ENCODE results near the gene MFNG. TPM values are rescaled to one million over a fixed set of nuclear protein-coding genes. Genes with fewer than 3 reads are reported as not detected.

Gene MFNG
- total RNA-seq, 2 experiments from 2014 or later = 101 to 106 TPM

DNA sequence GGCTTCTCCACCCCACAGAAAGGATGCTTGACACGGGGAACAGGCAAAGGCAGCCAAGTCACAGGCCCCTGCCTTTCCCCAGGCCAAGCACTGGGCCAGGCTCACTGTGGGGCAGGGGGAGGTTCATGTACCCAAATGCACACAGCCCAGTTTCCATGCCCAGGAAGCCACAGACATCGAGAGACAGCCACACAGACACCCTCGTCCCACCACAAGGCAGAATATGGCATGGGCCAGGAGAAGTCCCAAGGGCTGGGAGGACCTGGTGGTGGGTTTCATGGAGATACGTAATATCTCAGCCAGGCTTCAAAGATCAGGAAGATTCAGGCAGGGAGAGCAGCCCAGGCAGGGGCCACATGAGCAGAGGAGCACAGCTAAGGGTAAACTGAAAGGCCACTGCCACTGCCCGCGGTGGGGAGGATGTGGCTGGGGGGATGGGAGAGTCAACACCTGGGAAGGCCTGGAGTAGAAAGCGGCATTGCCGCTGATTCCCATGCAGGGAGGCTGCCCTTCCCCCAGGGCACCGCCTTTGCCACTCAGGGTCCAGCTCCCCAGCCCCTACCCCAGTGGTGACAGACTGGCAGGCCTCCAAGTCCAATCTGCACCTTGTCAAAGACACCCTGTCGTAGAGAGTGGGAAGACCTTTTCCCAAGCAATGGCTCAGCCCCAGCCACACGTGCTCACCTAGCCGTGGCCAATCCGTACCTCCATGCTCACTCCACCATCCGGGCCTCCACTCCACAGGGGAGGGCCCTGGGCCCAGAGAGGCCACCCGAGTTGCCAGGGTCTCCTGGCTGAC is 2.4 kb upstream of the MFNG start:
- H3K27ac Mint-ChIP-seq = peak overlapping the region; percentile 59
- H3K4me3 Mint-ChIP-seq = no peak overlapping the region
- no peaks in the 10 kb centered on the region for H3K27me3 Mint-ChIP-seq
- intact Hi-C loops (cut with micrococcal nuclease) = no loop called here
- ChIA-PET POLR2A (no interaction called here), CTCF (interaction anchor here (0.7 to 5.3 kb wide), 3 partner anchors 10 to 104 kb away, joined by 3 to 23 read pairs (median 5); no protein-coding TSS in a partner anchor)
- peaks cover 49% of the 10 kb centered on the region for H3K4me1 Mint-ChIP-seq (ENCODE audit: low read depth)
- peaks cover 7% of the 10 kb centered on the region for H3K36me3 Mint-ChIP-seq
- no peaks in the 10 kb centered on the region for H3K9me3 Mint-ChIP-seq
- DNase-seq = peak; percentile 16

DNA sequence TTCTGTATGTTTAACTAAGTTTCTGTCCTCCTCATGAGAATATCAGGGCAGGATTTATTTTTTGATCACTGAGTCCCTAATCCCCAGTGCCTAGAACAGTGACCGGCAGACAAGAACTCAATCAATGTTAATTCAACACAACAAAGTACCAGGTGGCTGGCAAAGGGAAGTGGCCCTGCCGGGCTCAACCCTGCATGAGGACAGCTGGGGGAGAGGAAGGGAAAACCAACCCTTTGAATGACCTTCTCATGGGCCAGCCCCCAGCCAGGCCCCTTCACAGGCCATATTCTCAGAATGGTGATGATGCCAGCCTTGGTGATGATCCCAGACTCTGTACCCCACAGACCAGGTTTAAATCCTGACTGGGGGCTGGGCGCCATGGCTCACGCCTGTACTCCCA is 1.4 kb upstream of the MFNG start:
- peaks cover 12% of the 10 kb centered on the region for H3K36me3 Mint-ChIP-seq
- DNase-seq = no peak
- H3K4me3 Mint-ChIP-seq = peak overlapping the region; percentile 89
- no peaks in the 10 kb centered on the region for H3K27me3 Mint-ChIP-seq
- no peaks in the 10 kb centered on the region for H3K9me3 Mint-ChIP-seq
- CTCF ChIA-PET = interaction anchor here (0.7 to 4.0 kb wide), 4 partner anchors 15 to 105 kb away, joined by 3 to 24 read pairs (median 14); no protein-coding TSS in a partner anchor
- intact Hi-C loops (cut with micrococcal nuclease) = no loop called here
- H3K4me1 Mint-ChIP-seq (ENCODE audit: low read depth) = peaks cover 52% of the 10 kb centered on the region
- H3K27ac Mint-ChIP-seq = peak overlapping the region; percentile 84
- POLR2A ChIA-PET = interaction anchor here (1.3 kb wide), 1 partner anchor 10 kb away, joined by 3 read pairs; no protein-coding TSS in a partner anchor

DNA sequence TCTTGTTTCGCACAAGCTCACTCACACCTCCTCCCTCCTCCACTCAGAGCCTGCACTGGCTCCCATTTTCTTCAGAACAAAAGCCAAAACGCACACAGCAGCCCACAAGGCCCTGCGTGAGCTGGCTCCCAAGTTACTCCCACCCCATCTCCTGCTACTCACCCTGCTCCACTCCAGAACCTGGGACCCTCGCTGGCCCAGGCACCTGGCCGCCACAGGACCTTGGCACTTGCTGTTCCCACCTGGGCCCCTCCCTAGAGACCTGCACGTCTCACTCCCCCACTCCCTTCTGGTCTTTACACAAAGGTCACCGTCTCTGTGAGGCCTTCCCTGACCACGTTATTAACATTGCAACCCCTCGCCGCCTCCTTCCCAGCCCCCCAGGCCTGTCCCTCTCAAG is 945 bp upstream of the MFNG start:
- Mint-ChIP-seq H3K27ac (peak overlapping the region; percentile 84), H3K4me1 (ENCODE audit: low read depth) (peaks cover 57% of the 10 kb centered on the region)

DNA sequence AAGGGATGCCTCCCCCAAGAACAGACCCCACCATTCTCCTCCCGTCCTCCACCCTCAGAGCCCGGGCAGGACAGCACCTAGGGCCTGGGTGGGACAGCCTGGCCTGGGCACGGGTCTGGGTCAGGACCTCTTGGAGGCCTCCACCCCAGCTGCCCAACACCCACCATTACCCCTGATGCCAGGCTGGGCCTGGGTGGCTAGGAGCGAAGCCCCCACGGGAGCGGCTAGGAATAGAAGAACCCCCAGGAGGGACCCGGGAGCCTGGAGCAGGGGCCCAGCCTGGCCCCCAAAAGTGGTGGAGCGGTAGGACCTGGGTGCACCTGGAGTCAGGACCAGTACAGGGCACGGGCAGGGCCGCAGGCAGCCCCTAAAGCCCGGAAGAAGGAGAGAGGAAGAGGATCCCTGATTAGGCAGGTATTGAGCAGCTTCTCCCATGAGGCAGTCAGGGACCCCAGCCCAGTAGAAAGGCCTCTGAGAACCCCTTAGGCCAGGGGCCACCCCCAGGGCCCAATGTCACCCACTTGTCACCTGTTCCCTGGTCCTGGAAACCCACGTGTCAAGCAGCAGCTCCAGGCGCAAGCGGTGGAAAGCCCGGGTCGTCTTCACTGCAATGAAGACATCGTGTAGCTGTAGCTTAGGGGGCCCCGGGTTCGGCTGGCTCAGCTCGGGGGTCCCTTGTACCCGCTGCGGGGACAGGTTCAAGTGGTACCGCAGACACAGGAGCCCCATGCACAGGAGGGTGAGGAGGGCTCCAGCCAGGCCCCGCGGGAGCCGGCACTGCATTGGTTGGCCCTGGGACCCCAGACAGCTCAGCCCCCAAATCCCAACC is 575 bp downstream of the MFNG start:
- Mint-ChIP-seq H3K27ac (peak overlapping the region; percentile 92), H3K36me3 (peaks cover 19% of the 10 kb centered on the region), H3K27me3 (no peaks in the 10 kb centered on the region), H3K4me1 (ENCODE audit: low read depth) (peaks cover 64% of the 10 kb centered on the region), H3K9me3 (no peaks in the 10 kb centered on the region), H3K4me3 (peak overlapping the region; percentile 89)
- intact Hi-C loops (cut with micrococcal nuclease) = loop anchor here (2.0 kb wide), 1 partner anchor 81 kb away; no protein-coding TSS in a partner anchor
- peak; percentile 32 for DNase-seq
- POLR2A ChIA-PET = interaction anchor here (0.7 to 3.2 kb wide), 5 partner anchors 13 to 266 kb away, joined by 3 to 13 read pairs (median 3); no protein-coding TSS in a partner anchor
- CTCF ChIA-PET = interaction anchor here (0.8 to 4.0 kb wide), 11 partner anchors 12 to 286 kb away, joined by 3 to 24 read pairs (median 7); partner anchors contain the start of gene GGA1

More for the DNA sequence above, 945 bp upstream of the MFNG start:
- Mint-ChIP-seq H3K9me3 (no peaks in the 10 kb centered on the region), H3K27me3 (no peaks in the 10 kb centered on the region), H3K4me3 (peak overlapping the region; percentile 89), H3K36me3 (peaks cover 14% of the 10 kb centered on the region)
- no peak for DNase-seq
- intact Hi-C loops (cut with micrococcal nuclease) = no loop called here
- ChIA-PET CTCF (interaction anchor here (0.7 to 4.0 kb wide), 9 partner anchors 10 to 288 kb away, joined by 3 to 24 read pairs (median 7); no protein-coding TSS in a partner anchor), POLR2A (interaction anchor here (1.3 kb wide), 1 partner anchor 11 kb away, joined by 3 read pairs; no protein-coding TSS in a partner anchor)

DNA sequence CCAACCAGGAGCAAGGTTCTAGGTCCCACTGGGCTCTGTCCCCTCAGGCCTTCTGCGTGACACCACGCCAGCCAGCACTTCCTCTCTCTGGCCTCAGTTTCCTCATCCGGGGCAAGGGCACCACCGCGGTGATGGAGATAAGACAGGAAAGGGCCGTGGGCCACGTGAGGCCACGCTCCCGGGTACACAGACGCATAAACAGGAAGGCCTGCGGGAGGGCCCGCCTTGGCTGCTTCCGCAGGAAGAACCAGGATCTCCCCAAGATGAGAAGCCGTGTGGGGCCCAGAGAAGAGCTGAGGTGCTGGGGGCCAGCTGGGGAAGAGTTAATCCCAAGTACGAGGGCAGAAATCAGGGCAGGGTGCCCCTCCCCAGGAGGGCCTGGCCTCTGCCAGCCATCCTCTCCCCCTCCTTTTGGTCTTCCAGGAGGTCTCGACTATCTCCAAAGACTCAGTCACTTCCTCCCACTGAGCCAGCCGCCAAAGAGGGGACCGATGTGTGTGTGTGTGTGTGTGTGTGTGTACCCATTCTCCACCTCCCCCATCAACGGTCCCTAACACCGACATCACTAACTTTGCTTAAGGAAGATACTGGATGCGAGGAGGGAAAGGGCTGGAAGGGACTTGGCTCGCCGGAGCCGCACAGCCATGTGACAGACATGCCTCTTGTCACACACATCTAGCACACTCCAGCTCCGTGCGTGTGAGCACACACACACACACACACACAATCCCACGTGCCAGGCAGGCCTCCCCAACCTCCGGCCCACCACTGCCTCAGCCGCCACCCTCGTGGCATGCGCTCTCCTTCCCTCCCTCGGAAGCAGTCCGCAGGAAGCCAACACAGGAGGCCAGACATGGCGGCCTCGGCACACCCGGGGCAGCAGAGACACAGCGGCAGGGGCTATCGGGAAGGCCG is 1.4 kb downstream of the MFNG start:
- H3K27ac Mint-ChIP-seq = peak overlapping the region; percentile 92
- no peaks in the 10 kb centered on the region for H3K27me3 Mint-ChIP-seq
- H3K4me3 Mint-ChIP-seq = peak overlapping the region; percentile 89
- POLR2A ChIA-PET = interaction anchor here (0.6 to 3.2 kb wide), 6 partner anchors 13 to 265 kb away, joined by 3 to 13 read pairs (median 3); no protein-coding TSS in a partner anchor
- DNase-seq = peak; percentile 91
- peaks cover 19% of the 10 kb centered on the region for H3K36me3 Mint-ChIP-seq
- CTCF ChIA-PET = interaction anchor here (0.8 to 4.0 kb wide), 6 partner anchors 13 to 169 kb away, joined by 3 to 24 read pairs (median 16); no protein-coding TSS in a partner anchor
- intact Hi-C loops (cut with micrococcal nuclease) = loop anchor here (2.0 kb wide), 1 partner anchor 82 kb away; no protein-coding TSS in a partner anchor
- H3K9me3 Mint-ChIP-seq = no peaks in the 10 kb centered on the region
- H3K4me1 Mint-ChIP-seq (ENCODE audit: low read depth) = peaks cover 61% of the 10 kb centered on the region

DNA sequence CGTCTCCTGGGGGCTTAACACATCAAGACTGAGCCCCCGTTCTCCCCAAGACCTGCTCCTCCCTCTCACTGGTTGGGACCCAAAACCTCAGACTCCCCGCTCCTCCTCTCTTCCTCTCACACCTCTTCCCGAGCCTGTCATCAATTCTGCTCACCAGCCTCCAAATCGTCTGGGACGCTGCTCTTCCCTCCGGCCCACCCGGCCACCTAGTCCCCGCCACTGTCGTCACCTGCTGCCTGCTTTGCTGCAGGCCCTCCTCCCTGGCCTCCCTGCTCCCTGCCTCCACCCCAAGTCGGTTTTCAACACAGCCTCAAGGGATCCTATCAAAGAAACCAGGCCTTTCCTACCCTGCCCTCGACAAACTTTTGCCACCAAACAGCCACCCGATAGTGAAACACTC is 3.1 kb downstream of the MFNG start:
- CTCF ChIA-PET = interaction anchor here (0.6 to 1.8 kb wide), 4 partner anchors 10 to 101 kb away, joined by 3 to 7 read pairs (median 4); no protein-coding TSS in a partner anchor
- intact Hi-C loops (cut with micrococcal nuclease) = no loop called here
- Mint-ChIP-seq H3K4me1 (ENCODE audit: low read depth) (peaks cover 49% of the 10 kb centered on the region), H3K27ac (peak overlapping the region; percentile 92), H3K4me3 (peak overlapping the region; percentile 89), H3K36me3 (peaks cover 23% of the 10 kb centered on the region), H3K9me3 (no peaks in the 10 kb centered on the region), H3K27me3 (no peaks in the 10 kb centered on the region)
- DNase-seq = no peak
- POLR2A ChIA-PET = interaction anchor here (1.3 kb wide), 1 partner anchor 11 kb away, joined by 3 read pairs; no protein-coding TSS in a partner anchor

DNA sequence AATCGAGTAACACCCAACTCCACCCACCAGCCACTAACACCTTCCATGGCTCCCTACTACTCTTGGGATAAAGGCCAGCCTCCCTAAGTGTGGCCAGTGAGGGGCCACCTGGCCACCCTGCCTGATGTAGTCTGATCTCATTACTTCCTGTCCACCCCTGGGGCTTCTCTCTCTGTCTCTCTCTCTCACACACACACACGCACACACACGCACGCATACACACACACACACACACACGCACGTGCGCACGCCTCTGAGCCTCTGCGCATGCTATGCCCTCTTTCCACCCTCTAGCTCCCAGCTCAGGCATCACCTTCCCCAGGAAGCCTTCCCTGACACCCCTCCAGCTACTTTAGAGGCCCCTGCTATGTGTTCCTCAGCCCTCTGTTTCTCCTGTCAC is 3.9 kb downstream of the MFNG start:
- Mint-ChIP-seq H3K27ac (peak overlapping the region; percentile 92), H3K27me3 (no peaks in the 10 kb centered on the region), H3K4me3 (peak overlapping the region; percentile 89), H3K4me1 (ENCODE audit: low read depth) (peaks cover 41% of the 10 kb centered on the region), H3K36me3 (peaks cover 28% of the 10 kb centered on the region), H3K9me3 (no peaks in the 10 kb centered on the region)
- ChIA-PET CTCF (interaction anchor here (1.2 to 2.0 kb wide), 4 partner anchors 9 to 110 kb away, joined by 3 to 7 read pairs (median 6); no protein-coding TSS in a partner anchor), POLR2A (interaction anchor here (0.7 kb wide), 1 partner anchor 11 kb away, joined by 3 read pairs; no protein-coding TSS in a partner anchor)
- intact Hi-C loops (cut with micrococcal nuclease) = no loop called here
- DNase-seq = no peak

DNA sequence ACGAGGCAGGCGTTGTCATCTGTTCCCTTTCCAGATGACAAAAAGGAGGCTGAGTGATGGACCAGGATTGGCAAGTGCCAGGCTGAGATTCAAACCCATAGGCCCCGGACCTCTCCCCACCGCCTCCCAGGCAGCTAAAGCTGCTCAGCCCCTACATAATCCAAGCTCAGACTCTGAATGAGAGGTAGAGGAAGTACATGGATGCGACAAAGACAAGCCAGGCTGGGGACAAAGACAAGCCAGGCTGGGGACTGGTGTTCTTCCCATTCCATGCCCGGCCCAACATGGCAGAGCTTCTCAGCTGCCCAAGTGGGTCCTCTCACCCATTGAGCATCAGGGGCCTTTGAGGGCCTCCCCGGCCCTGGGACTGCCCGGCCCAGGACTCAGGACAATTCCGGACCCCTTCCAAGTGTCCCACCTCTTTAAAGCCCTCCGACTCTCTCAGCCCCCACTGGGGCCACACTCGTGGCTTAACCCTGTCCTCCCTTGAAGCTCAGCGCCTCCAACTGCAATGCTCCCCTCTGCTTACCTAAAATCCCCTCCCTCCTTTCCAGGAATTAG is 4.8 kb downstream of the MFNG start:
- H3K4me1 Mint-ChIP-seq (ENCODE audit: low read depth) = peaks cover 32% of the 10 kb centered on the region
- no peaks in the 10 kb centered on the region for H3K9me3 Mint-ChIP-seq
- ChIA-PET CTCF (interaction anchor here (1.8 to 2.0 kb wide), 2 partner anchors 9 to 111 kb away, joined by 5 to 7 read pairs; no protein-coding TSS in a partner anchor), POLR2A (no interaction called here)
- intact Hi-C loops (cut with micrococcal nuclease) = no loop called here
- DNase-seq = no peak
- H3K27me3 Mint-ChIP-seq = no peaks in the 10 kb centered on the region
- H3K27ac Mint-ChIP-seq = peak overlapping the region; percentile 7
- no peak overlapping the region for H3K4me3 Mint-ChIP-seq
- H3K36me3 Mint-ChIP-seq = peaks cover 33% of the 10 kb centered on the region

DNA sequence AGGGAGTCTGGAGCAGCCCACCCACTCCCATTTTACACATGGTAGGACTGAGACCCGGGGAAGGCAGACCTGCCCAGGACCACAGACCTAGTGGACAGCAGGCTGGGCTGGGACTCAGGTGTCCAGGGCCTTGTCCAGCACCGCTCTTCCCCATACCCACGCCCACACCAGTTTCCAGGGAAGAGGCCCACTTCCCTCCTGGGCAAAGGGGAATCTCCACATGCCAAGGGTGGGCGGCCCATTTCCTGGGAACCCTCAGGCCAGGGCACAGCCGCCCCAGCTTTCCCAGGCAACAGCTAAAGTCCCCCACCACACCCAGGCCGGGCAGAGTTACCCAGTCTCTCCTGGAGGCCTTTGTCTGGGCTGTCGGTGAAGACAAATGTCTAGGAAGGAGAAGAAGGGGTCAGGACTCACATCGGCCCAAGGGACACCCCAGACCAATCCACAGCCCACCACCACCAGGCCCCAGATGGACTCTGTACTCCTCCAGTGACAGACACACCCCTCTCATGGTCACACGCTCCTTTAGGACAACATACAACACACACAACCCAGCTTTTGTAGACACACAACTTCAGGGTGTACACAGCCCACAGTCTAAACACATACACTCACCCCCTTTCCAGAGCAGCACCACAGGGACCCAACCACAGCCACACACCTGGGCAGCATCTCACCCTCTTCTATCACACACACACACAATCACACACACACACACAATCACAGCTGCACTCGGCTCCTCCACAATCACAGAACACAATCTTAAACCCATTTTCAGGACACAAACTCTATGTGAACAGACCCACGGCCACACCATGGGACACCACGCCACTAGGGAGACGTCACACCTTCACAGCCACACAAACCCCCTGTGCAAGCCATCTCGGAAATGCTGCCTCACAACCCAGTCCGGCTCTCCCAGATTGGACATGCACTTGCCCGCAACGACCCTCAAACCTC is 5.5 kb downstream of the MFNG start:
- Mint-ChIP-seq H3K4me3 (no peak overlapping the region), H3K36me3 (peaks cover 39% of the 10 kb centered on the region), H3K27ac (peak overlapping the region; percentile 2), H3K27me3 (no peaks in the 10 kb centered on the region), H3K9me3 (no peaks in the 10 kb centered on the region), H3K4me1 (ENCODE audit: low read depth) (peaks cover 31% of the 10 kb centered on the region)
- no peak for DNase-seq
- intact Hi-C loops (cut with micrococcal nuclease) = no loop called here
- ChIA-PET POLR2A (no interaction called here), CTCF (interaction anchor here (1.8 to 2.0 kb wide), 2 partner anchors 8 to 112 kb away, joined by 5 to 7 read pairs; no protein-coding TSS in a partner anchor)

DNA sequence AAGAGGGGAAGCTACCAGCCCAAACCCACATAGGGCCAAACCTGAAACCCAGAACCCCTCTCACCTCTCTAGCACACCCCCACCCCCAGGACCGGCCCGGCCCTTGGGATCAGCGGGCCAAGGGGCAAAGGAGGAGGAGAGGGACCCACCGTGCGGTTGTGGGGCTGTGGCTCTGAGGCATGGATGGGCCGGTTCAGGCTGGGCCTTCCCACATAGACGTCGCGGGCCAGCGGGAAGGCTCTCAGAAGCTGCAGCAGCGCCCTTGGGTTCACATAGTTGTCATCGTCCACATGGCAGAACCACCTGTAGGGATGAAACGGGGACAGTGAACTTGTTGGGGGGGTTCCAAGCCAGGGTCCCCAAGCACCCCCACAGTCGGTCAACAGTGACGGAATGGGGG is 7.0 kb downstream of the MFNG start:
- CTCF ChIA-PET = no interaction called here
- POLR2A ChIA-PET = interaction anchor here (0.7 kb wide), 1 partner anchor 170 kb away, joined by 3 read pairs; no protein-coding TSS in a partner anchor
- DNase-seq = no peak
- peaks cover 29% of the 10 kb centered on the region for H3K4me1 Mint-ChIP-seq (ENCODE audit: low read depth)
- no peaks in the 10 kb centered on the region for H3K27me3 Mint-ChIP-seq
- no peaks in the 10 kb centered on the region for H3K9me3 Mint-ChIP-seq
- H3K4me3 Mint-ChIP-seq = no peak overlapping the region
- no peak overlapping the region for H3K27ac Mint-ChIP-seq
- intact Hi-C loops (cut with micrococcal nuclease) = no loop called here
- peaks cover 32% of the 10 kb centered on the region for H3K36me3 Mint-ChIP-seq
